GM12891 (cell line): ENCODE results near the gene MSH3.

Source experiments
- PAX5 ChIP-seq: IDR thresholded peaks from 2 replicates; pipeline ENCODE4 v1.6.1; 2011; ENCODE audit warnings: low read length, moderate library complexity, mild to moderate bottlenecking; ENCODE audit not compliant: insufficient read depth, severe bottlenecking
- POLR2A ChIP-seq: IDR thresholded peaks from 2 replicates; pipeline ENCODE4 v1.6.1; 2011; ENCODE audit warnings: low read depth, low read length, control low read depth
- POLR2AphosphoS5 ChIP-seq: IDR thresholded peaks from 2 replicates; pipeline ENCODE4 v1.6.1; 2011; ENCODE audit warnings: low read depth, low read length, control low read depth
- POU2F2 ChIP-seq: IDR thresholded peaks from 2 replicates; pipeline ENCODE4 v1.6.1; 2011; ENCODE audit warnings: low read depth, mild to moderate bottlenecking, control low read depth, low read length, moderate library complexity
- SPI1 ChIP-seq: IDR thresholded peaks from 2 replicates; pipeline ENCODE4 v1.6.1; 2011; ENCODE audit warnings: low read depth, low read length, control low read depth
- TAF1 ChIP-seq: IDR thresholded peaks from 2 replicates; pipeline ENCODE4 v1.6.1; 2011; ENCODE audit warnings: low read depth, low read length, control low read depth

DNA sequence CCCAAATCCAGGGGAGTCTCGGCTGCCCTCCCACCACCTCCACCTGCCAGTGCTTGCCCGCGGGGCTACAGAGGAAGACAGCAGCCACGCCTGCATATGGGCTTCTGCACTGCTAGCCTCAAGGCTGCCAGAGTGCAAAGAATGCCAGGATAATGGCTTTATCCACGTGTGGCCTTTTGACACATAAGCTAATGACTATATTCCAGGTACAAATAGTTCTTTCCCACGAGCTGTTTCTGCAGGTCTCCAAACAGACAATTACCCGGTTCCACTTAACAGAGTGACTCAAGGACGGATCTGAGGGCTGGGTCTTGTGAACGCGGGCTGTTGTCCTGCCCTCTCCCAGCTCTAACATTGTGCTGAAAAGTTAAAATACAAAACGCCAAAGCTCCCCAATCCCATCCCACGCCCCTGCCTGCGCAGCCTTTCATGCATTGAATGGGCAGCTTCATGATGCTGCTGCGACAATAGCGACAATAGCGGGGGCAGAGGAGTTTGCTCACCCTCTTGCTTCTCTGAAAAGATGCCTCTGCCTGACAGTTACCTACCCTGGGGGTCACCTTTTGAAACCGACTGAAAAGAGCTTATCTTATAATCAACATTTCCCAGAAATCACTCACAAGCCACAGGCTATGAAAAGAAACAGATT, 39.1 kb upstream of the MSH3 start:
- TF ChIP-seq POLR2A (no peak), POU2F2 (no peak), POLR2AphosphoS5 (no peak), TAF1 (no peak), SPI1 (no peak), PAX5 (no peak)
